ENCODE data around the gene SF3B2.
"Not testable (repeated sequence)": the region's sequence is repeated elsewhere in the genome, so short reads cannot be mapped to it uniquely, and the experiment has no call there.

SF3B2 gene

GRCh38 chr11:66077927-66078326, 25.8 kb downstream of the SF3B2 start:
- DNase-seq: no peak

GRCh38 chr11:66078949-66079348, 26.8 kb downstream of the SF3B2 start:
- DNase-seq: not testable (repeated sequence)

GRCh38 chr11:66080055-66080817, 28.1 kb downstream of the SF3B2 start:
- peak; percentile 78 for DNase-seq

- DNase-seq: peak; percentile 67
These were observed 29.3 kb downstream of the SF3B2 start for GRCh38 chr11:66081505-66081904.

GRCh38 chr11:66082946-66083698, 31.0 kb downstream of the SF3B2 start:
- DNase-seq: peak; percentile 72

GRCh38 chr11:66083767-66084166, 31.6 kb downstream of the SF3B2 start:
- no peak for DNase-seq

GRCh38 chr11:66084821-66085475, 32.8 kb downstream of the SF3B2 start:
- no peak for DNase-seq

- DNase-seq: no peak
These were observed 35.2 kb downstream of the SF3B2 start for GRCh38 chr11:66087148-66087908.

- no peak for DNase-seq
These were observed 36.9 kb downstream of the SF3B2 start for GRCh38 chr11:66089067-66089466.

- no peak for DNase-seq
These were observed 38.1 kb downstream of the SF3B2 start for GRCh38 chr11:66090288-66090687.

- DNase-seq: not testable (repeated sequence)
These were observed 40.0 kb downstream of the SF3B2 start for GRCh38 chr11:66092125-66092524.

GRCh38 chr11:66099746-66100145, 47.6 kb downstream of the SF3B2 start:
- not testable (repeated sequence) for DNase-seq

- DNase-seq: peak; percentile 56
These were observed 48.3 kb downstream of the SF3B2 start for GRCh38 chr11:66100272-66101065.

GRCh38 chr11:66101066-66101464, 48.9 kb downstream of the SF3B2 start:
- no peak for DNase-seq

GRCh38 chr11:66104057-66104638, 52.0 kb downstream of the SF3B2 start:
- DNase-seq: no peak

GRCh38 chr11:66106786-66107599, 54.8 kb downstream of the SF3B2 start:
- DNase-seq: no peak

GRCh38 chr11:66107600-66108510, 55.7 kb downstream of the SF3B2 start:
- DNase-seq: peak; percentile 41

- no peak for DNase-seq
These were observed 57.1 kb downstream of the SF3B2 start for GRCh38 chr11:66109294-66109693.

- no peak for DNase-seq
These were observed 59.0 kb downstream of the SF3B2 start for GRCh38 chr11:66111158-66111557.

- no peak for DNase-seq
These were observed 59.9 kb downstream of the SF3B2 start for GRCh38 chr11:66112041-66112491.

Measured in hematopoietic multipotent progenitor cell treated with erythropoietin and hydrocortisone succinate and interleukin-3 and kit ligand, for 8 days (in vitro differentiated cells).